Parathyroid adenoma (tissue), 2 donors: ENCODE measurements around the gene INTS13.

Experiments used
- H2AFZ ChIP-seq: fragments of 300-600 bp; sonication (generic); one replicate; pipeline ENCODE4 v1.7.0; 2017; ENCODE audit warnings: antibody characterized with exemption, mild to moderate bottlenecking
- H3K27ac ChIP-seq: fragments of 300-600 bp; sonication (generic); one replicate; pipeline ENCODE4 v1.7.0; 2017
- H3K27me3 ChIP-seq: fragments of 300-600 bp; sonication (generic); one replicate; pipeline ENCODE4 v1.7.0; 2017; ENCODE audit warnings: low read length; ENCODE audit not compliant: control insufficient read depth, insufficient read depth
- H3K36me3 ChIP-seq: fragments of 300-600 bp; sonication (generic); one replicate; pipeline ENCODE4 v1.7.0; 2017; ENCODE audit warnings: low read length; ENCODE audit not compliant: control insufficient read depth, insufficient read depth
- H3K4me1 ChIP-seq: fragments of 300-600 bp; sonication (generic); one replicate; pipeline ENCODE4 v1.7.0; 2017; ENCODE audit warnings: control low read depth
- H3K4me2 ChIP-seq: fragments of 300-600 bp; sonication (generic); one replicate; pipeline ENCODE4 v1.7.0; 2017; ENCODE audit warnings: low read length
- H3K4me3 ChIP-seq: fragments of 300-600 bp; sonication (generic); one replicate; pipeline ENCODE4 v1.7.0; 2017; ENCODE audit warnings: low read depth, low read length
- H3K79me2 ChIP-seq: fragments of 300-600 bp; sonication (generic); one replicate; pipeline ENCODE4 v1.7.0; 2017; ENCODE audit warnings: control low read depth
- H3K9ac ChIP-seq: fragments of 300-600 bp; sonication (generic); one replicate; pipeline ENCODE4 v1.7.0; 2017; ENCODE audit warnings: mild to moderate bottlenecking
- H3K9me3 ChIP-seq: fragments of 300-600 bp; sonication (generic); one replicate; pipeline ENCODE4 v1.7.0; 2017; ENCODE audit warnings: low read length; ENCODE audit not compliant: control insufficient read depth
- TF ChIP-seq, protein P1 (sequence below): fragments of 300-600 bp; sonication (generic); IDR thresholded peaks from one replicate; pipeline ENCODE4 v1.7.0; 2017; ENCODE audit warnings: antibody characterized with exemption, mild to moderate bottlenecking
- donor health status: primary hyperparathyroidism.

INTS13 gene

DNA sequence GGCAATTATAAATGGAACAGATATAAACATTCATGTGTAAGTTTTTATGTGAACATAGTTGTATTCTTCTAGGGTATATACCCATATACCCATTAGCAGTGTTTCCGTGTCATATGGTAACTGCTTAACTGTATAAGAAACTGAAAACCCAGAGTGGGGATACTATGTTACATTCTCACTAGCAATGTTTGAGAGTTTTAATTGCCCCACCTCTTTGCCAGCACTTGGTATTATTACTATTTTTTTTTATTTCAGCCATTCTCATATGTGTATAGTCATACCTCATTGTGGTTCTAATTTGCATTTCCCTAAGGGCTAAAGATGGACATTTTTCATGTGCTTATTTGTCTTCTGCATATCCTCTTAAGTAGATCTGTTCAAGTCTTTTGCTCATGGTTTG is 76.1 kb downstream of the INTS13 start:
- TF ChIP-seq, protein P1, sequence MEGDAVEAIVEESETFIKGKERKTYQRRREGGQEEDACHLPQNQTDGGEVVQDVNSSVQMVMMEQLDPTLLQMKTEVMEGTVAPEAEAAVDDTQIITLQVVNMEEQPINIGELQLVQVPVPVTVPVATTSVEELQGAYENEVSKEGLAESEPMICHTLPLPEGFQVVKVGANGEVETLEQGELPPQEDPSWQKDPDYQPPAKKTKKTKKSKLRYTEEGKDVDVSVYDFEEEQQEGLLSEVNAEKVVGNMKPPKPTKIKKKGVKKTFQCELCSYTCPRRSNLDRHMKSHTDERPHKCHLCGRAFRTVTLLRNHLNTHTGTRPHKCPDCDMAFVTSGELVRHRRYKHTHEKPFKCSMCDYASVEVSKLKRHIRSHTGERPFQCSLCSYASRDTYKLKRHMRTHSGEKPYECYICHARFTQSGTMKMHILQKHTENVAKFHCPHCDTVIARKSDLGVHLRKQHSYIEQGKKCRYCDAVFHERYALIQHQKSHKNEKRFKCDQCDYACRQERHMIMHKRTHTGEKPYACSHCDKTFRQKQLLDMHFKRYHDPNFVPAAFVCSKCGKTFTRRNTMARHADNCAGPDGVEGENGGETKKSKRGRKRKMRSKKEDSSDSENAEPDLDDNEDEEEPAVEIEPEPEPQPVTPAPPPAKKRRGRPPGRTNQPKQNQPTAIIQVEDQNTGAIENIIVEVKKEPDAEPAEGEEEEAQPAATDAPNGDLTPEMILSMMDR, result no peak
- Histone ChIP-seq H3K9ac (no peak overlapping the region), H3K27me3 (no peaks in the 10 kb centered on the region), H3K27ac (no peak overlapping the region), H2AFZ (no peak overlapping the region), H3K79me2 (no peaks in the 10 kb centered on the region), H3K9me3 (no peaks in the 10 kb centered on the region), H3K36me3 (no peaks in the 10 kb centered on the region), H3K4me1 (peaks cover 9% of the 10 kb centered on the region), H3K4me3 (no peak overlapping the region), H3K4me2 (no peak overlapping the region)

DNA sequence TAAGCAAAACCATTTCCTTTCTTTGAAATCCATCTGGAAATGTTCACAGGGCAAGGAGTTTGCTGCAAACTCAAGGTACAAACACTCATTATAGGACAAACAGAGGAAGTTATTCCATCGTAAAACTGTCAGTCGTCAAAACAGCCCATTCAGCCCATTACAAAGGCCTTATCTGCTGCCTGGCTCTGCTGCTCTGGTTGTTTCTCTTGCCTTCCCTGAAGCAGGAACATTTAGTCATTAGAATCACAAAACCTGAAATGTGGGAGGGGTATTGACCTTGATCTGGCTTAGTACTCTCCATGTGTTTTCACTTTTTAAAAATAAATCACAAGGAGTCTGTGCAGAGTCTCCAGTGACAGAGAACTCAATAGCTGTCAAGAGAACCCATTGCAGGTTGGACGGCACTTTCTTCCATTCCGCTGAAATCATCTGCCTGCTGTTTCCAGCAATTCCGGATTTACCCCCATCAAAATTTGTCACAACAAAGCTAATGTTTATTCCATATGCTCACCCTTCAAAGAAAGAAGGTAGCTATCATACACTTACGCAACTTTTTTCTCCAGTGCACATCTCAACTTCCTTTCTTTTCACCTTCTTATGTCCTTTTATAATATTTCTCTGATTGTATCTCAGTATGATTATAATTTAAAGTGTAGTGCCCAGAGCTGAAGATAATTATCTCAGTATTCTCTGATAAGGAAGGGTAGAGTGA is 80.2 kb downstream of the INTS13 start:
- TF ChIP-seq, protein P1, result no peak
- no peaks in the 10 kb centered on the region for H3K27me3 ChIP-seq
- H3K27ac ChIP-seq, result peak overlapping the region; percentile 30
- H3K4me1 ChIP-seq, result peaks cover 16% of the 10 kb centered on the region
- peak overlapping the region; percentile 83 for H2AFZ ChIP-seq
- H3K9me3 ChIP-seq, result no peaks in the 10 kb centered on the region
- H3K4me3 ChIP-seq, result no peak overlapping the region
- H3K4me2 ChIP-seq, result no peak overlapping the region
- no peaks in the 10 kb centered on the region for H3K79me2 ChIP-seq
- H3K36me3 ChIP-seq, result no peaks in the 10 kb centered on the region
- H3K9ac ChIP-seq, result no peak overlapping the region

DNA sequence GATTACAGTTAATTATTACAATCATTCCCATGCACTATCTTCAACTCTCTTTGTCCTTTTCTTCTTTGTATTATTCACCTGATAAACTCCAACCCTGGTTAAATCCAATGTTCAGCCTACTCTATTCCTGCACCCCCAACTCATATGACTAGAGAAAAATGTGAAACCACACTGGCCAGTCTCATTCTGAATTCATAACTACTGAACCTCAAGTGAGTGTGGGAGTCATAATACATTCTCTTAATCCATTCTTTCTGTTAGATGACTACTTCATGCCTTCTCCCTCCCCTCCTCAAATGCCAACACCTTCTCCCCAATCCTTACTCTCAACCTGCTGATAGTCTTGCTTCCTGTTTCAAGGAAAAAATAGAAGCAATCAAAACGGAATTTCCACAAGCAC is 82.4 kb downstream of the INTS13 start:
- no peak overlapping the region for H3K4me3 ChIP-seq
- H3K79me2 ChIP-seq, result no peaks in the 10 kb centered on the region
- TF ChIP-seq, protein P1, result no peak
- no peaks in the 10 kb centered on the region for H3K9me3 ChIP-seq
- H3K9ac ChIP-seq, result no peak overlapping the region
- no peak overlapping the region for H3K4me2 ChIP-seq
- H3K4me1 ChIP-seq, result peaks cover 16% of the 10 kb centered on the region
- H3K36me3 ChIP-seq, result no peaks in the 10 kb centered on the region
- peak overlapping the region; percentile 36 for H2AFZ ChIP-seq
- no peaks in the 10 kb centered on the region for H3K27me3 ChIP-seq
- H3K27ac ChIP-seq, result no peak overlapping the region
